OCI-LY3 (cell line): ENCODE data around the gene APOL2.

Source experiments
- EZH2phosphoT487 ChIP-seq: fragments of 200-600 bp; shearing (Covaris generic); IDR thresholded peaks from 2 replicates; pipeline ENCODE4 v1.6.1; 2018; ENCODE audit warnings: antibody characterized with exemption, mixed run types, low read depth
- TF ChIP-seq, protein P1 (sequence below): fragments of 200-600, 300-600 bp; sonication (generic); IDR thresholded peaks from 2 replicates; pipeline ENCODE4 v1.5.1; 2014; ENCODE audit warnings: antibody characterized with exemption, low read length, low read depth

DNA sequence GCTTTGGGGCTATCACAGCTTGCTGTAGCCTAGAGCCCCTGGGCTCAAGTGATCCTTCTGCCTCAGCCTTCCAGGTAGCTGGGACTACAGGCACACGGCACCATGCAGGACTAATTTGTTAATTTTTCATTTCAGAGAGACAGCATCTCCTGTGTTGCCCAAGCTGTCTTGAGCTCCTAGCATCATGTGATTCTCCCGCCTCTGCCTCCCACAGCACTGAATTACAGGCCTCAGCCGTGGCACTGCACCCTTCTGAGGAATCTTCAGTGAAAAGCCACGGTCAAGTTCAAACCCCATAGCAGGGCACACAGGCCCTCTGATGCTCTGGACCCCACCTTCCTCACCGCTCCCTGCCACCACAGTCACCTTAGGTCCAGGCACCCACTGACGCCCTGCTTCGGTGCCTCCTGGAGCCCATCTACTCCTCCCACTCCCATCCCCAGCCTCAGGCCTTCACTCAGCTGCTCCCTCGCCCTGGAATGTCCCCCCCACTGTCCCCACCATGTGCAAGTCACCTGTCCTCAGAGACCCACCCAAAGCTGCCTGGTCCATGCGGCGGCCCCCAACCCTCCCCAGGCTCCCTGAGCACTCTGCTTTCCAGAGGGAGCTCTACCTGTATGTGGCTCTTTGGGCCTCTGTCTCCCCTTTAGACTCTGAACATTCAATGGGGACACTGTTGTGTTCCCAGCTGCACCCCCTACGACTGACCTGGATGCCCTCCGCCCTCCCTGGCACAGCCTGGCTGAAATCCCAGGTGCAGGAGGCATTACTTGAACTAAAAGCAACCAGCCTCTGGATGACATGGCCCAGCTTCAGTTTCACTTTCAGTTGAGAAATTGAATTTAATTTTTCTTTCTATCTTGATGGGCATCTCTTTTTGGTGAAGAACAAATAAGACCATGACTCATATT lies 1.6 kb downstream of the APOL2 start:
- TF ChIP-seq, protein P1, sequence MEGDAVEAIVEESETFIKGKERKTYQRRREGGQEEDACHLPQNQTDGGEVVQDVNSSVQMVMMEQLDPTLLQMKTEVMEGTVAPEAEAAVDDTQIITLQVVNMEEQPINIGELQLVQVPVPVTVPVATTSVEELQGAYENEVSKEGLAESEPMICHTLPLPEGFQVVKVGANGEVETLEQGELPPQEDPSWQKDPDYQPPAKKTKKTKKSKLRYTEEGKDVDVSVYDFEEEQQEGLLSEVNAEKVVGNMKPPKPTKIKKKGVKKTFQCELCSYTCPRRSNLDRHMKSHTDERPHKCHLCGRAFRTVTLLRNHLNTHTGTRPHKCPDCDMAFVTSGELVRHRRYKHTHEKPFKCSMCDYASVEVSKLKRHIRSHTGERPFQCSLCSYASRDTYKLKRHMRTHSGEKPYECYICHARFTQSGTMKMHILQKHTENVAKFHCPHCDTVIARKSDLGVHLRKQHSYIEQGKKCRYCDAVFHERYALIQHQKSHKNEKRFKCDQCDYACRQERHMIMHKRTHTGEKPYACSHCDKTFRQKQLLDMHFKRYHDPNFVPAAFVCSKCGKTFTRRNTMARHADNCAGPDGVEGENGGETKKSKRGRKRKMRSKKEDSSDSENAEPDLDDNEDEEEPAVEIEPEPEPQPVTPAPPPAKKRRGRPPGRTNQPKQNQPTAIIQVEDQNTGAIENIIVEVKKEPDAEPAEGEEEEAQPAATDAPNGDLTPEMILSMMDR: no peak
- TF ChIP-seq EZH2phosphoT487: no peak
